H1 (cell line): ENCODE measurements around the gene CLDN8. TPM values are rescaled to one million over a fixed set of nuclear protein-coding genes. Genes with fewer than 3 reads are reported as not detected.

Experiments used
- BCL11A ChIP-seq, 2 experiments: IDR thresholded peaks; one replicate each; pipeline ENCODE4 v1.6.1; 2011; ENCODE audit warnings: low read depth in 2 of 2, low read length in 2 of 2, mild to moderate bottlenecking in 2 of 2
- CBX5 ChIP-seq: fragments of 300-800, 300-1000 bp; sonication (generic); IDR thresholded peaks from 2 replicates; pipeline ENCODE4 v1.7.1; 2016; ENCODE audit warnings: antibody characterized with exemption, low read length, low read depth
- POLR2AphosphoS5 ChIP-seq: IDR thresholded peaks from 2 replicates; pipeline ENCODE4 v1.6.1; 2011; ENCODE audit warnings: low read depth, low read length
- SP1 ChIP-seq: IDR thresholded peaks from 2 replicates; pipeline ENCODE4 v1.6.1; 2011; ENCODE audit warnings: low read depth, low read length
- TAF1 ChIP-seq: IDR thresholded peaks from 2 replicates; pipeline ENCODE4 v1.6.1; 2011; ENCODE audit warnings: mild to moderate bottlenecking, low read depth, low read length
- TEAD4 ChIP-seq: IDR thresholded peaks from 2 replicates; pipeline ENCODE4 v1.6.1; 2012; ENCODE audit warnings: low read depth, low read length, inconsistent platforms, mixed read lengths
- YY1 ChIP-seq: IDR thresholded peaks from 2 replicates; pipeline ENCODE4 v1.6.1; 2011; ENCODE audit warnings: low read depth, mild to moderate bottlenecking, low read length
- ZNF274 ChIP-seq: IDR thresholded peaks from 2 replicates; pipeline ENCODE4 v1.7.0; 2012; ENCODE audit warnings: low read length, borderline replicate concordance; ENCODE audit errors: extremely low read depth
- polyA plus RNA-seq, 7 experiments: library from polyadenylated mRNA; depleted of rRNA in 3 of 7; stranded (reverse) in 5 of 7; unstranded in 2 of 7; fragments of >200 nt in 5 of 7; fragments of 200-250 nt in 2 of 7; gene quantifications; 1 replicate in 5 of 7; 2 replicates in 1 of 7; 4 replicates in 1 of 7; pipeline versions ENCODE4 v1.2.1 to v1.2.3, GENCODE V29; 2011 to 2013; ENCODE audit warnings: missing spikeins in 2 of 7, mixed read lengths in 2 of 7
- total RNA-seq: library from RNA; stranded (reverse); fragmentation: NEBNext Ultra II Directional; extraction: Animal tissue kit (Norgen Biotek cat#: 25700); gene quantifications from 2 replicates; pipeline ENCODE4 v1.2.1, GENCODE V29; 2021
- TF ChIP-seq, protein P1 (sequence below): fragments of 300-600 bp; sonication (generic); IDR thresholded peaks from 2 replicates; pipeline ENCODE4 v1.7.1; 2012; ENCODE audit warnings: low read length, moderate library complexity, mild to moderate bottlenecking, inconsistent platforms; ENCODE audit not compliant: insufficient replicate concordance
- TF ChIP-seq, protein P2 (sequence below): IDR thresholded peaks from 2 replicates; pipeline ENCODE4 v1.6.1; 2012; ENCODE audit warnings: inconsistent platforms

CLDN8 gene
- total and polyA plus RNA-seq, 2 of the 8 experiments (the other 6 are each of a cell fraction or from before 2014, with no cell fraction given), result not detected

DNA sequence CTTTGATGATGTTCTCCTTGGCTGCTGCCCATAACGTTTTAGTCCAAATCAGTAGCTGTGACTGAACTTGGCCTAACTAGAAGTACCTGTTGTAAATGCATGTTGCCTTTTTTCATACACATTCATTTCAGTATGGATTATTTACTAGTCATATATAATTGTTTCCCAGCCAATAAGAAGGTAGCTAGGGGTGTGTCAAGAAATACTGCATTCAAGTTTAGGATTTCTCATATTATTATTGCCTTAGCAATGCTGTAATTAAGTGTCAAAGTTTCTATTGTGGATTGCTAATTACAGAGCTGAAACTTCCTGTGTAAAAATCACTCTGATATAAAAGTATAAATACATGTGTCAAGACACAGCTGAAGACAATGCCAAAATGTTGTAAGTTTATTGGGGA is 49.2 kb downstream of the CLDN8 start, which contains the start of gene CLDN17 (continued):
- TF ChIP-seq, protein P1, sequence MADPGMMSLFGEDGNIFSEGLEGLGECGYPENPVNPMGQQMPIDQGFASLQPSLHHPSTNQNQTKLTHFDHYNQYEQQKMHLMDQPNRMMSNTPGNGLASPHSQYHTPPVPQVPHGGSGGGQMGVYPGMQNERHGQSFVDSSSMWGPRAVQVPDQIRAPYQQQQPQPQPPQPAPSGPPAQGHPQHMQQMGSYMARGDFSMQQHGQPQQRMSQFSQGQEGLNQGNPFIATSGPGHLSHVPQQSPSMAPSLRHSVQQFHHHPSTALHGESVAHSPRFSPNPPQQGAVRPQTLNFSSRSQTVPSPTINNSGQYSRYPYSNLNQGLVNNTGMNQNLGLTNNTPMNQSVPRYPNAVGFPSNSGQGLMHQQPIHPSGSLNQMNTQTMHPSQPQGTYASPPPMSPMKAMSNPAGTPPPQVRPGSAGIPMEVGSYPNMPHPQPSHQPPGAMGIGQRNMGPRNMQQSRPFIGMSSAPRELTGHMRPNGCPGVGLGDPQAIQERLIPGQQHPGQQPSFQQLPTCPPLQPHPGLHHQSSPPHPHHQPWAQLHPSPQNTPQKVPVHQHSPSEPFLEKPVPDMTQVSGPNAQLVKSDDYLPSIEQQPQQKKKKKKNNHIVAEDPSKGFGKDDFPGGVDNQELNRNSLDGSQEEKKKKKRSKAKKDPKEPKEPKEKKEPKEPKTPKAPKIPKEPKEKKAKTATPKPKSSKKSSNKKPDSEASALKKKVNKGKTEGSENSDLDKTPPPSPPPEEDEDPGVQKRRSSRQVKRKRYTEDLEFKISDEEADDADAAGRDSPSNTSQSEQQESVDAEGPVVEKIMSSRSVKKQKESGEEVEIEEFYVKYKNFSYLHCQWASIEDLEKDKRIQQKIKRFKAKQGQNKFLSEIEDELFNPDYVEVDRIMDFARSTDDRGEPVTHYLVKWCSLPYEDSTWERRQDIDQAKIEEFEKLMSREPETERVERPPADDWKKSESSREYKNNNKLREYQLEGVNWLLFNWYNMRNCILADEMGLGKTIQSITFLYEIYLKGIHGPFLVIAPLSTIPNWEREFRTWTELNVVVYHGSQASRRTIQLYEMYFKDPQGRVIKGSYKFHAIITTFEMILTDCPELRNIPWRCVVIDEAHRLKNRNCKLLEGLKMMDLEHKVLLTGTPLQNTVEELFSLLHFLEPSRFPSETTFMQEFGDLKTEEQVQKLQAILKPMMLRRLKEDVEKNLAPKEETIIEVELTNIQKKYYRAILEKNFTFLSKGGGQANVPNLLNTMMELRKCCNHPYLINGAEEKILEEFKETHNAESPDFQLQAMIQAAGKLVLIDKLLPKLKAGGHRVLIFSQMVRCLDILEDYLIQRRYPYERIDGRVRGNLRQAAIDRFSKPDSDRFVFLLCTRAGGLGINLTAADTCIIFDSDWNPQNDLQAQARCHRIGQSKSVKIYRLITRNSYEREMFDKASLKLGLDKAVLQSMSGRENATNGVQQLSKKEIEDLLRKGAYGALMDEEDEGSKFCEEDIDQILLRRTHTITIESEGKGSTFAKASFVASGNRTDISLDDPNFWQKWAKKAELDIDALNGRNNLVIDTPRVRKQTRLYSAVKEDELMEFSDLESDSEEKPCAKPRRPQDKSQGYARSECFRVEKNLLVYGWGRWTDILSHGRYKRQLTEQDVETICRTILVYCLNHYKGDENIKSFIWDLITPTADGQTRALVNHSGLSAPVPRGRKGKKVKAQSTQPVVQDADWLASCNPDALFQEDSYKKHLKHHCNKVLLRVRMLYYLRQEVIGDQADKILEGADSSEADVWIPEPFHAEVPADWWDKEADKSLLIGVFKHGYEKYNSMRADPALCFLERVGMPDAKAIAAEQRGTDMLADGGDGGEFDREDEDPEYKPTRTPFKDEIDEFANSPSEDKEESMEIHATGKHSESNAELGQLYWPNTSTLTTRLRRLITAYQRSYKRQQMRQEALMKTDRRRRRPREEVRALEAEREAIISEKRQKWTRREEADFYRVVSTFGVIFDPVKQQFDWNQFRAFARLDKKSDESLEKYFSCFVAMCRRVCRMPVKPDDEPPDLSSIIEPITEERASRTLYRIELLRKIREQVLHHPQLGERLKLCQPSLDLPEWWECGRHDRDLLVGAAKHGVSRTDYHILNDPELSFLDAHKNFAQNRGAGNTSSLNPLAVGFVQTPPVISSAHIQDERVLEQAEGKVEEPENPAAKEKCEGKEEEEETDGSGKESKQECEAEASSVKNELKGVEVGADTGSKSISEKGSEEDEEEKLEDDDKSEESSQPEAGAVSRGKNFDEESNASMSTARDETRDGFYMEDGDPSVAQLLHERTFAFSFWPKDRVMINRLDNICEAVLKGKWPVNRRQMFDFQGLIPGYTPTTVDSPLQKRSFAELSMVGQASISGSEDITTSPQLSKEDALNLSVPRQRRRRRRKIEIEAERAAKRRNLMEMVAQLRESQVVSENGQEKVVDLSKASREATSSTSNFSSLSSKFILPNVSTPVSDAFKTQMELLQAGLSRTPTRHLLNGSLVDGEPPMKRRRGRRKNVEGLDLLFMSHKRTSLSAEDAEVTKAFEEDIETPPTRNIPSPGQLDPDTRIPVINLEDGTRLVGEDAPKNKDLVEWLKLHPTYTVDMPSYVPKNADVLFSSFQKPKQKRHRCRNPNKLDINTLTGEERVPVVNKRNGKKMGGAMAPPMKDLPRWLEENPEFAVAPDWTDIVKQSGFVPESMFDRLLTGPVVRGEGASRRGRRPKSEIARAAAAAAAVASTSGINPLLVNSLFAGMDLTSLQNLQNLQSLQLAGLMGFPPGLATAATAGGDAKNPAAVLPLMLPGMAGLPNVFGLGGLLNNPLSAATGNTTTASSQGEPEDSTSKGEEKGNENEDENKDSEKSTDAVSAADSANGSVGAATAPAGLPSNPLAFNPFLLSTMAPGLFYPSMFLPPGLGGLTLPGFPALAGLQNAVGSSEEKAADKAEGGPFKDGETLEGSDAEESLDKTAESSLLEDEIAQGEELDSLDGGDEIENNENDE, result no peak
- TF ChIP-seq SP1 (no peak), TAF1 (no peak), BCL11A (IDR thresholded peaks at IDR 0.05; ENCODE audit: low read depth in 2 of 2, low read length in 2 of 2) (no peak), YY1 (no peak), ZNF274 (no peak), CBX5 (no peak), POLR2AphosphoS5 (no peak), TEAD4 (no peak)
- TF ChIP-seq, protein P2, sequence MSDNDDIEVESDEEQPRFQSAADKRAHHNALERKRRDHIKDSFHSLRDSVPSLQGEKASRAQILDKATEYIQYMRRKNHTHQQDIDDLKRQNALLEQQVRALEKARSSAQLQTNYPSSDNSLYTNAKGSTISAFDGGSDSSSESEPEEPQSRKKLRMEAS, result no peak
